Testis (tissue), 2 donors: Measurements from ENCODE around the gene TAS2R1.

Experiments used
- POLR2A ChIP-seq: fragments of 450-650 bp; IDR thresholded peaks from one replicate; pipeline ENCODE4 v1.6.1; 2017; ENCODE audit warnings: antibody characterized with exemption, mild to moderate bottlenecking, moderate library complexity
- TF ChIP-seq, protein P1 (sequence below), 3 experiments: fragments of 450-650 bp in 2 of 3; fragments of 200-600 bp in 1 of 3; sonication (generic) in 1 of 3; IDR thresholded peaks; one replicate each; pipeline ENCODE4 v1.5.1; 2016 to 2019; ENCODE audit warnings: antibody characterized with exemption in 3 of 3, mild to moderate bottlenecking in 2 of 3, moderate library complexity in 1 of 3

DNA sequence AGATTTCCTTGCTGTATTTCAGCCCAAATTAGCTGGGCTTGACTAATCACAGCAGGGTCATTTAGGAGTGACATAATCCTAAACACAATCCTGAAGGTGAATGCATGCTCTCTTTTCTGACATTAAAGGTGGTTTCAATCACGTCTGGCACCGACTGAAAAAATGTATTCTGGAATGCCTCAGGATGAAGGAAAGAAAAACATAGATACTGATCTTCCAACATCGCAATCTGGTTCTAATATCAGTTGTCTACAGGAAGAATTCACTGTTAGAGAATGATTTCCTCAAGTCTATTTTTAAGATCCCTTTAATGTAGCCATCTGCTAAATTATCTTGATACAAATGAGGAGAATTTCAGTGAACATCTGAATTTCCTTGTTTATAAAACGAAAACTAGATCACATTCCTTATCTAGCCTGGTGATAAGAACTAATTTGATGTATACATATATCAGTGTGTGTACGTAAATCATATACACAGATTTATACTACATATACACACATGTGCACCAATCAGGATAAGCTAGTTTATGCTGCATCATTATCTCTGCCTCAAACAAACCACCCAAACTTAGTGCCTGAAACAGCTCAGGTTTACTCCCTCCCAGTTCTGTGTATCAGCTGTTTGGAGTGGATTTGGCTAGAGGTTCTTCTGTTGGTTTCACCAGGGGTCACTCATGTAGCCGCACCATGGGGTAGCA is 31.3 kb upstream of the TAS2R1 start:
- TF ChIP-seq, protein P1, sequence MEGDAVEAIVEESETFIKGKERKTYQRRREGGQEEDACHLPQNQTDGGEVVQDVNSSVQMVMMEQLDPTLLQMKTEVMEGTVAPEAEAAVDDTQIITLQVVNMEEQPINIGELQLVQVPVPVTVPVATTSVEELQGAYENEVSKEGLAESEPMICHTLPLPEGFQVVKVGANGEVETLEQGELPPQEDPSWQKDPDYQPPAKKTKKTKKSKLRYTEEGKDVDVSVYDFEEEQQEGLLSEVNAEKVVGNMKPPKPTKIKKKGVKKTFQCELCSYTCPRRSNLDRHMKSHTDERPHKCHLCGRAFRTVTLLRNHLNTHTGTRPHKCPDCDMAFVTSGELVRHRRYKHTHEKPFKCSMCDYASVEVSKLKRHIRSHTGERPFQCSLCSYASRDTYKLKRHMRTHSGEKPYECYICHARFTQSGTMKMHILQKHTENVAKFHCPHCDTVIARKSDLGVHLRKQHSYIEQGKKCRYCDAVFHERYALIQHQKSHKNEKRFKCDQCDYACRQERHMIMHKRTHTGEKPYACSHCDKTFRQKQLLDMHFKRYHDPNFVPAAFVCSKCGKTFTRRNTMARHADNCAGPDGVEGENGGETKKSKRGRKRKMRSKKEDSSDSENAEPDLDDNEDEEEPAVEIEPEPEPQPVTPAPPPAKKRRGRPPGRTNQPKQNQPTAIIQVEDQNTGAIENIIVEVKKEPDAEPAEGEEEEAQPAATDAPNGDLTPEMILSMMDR (IDR thresholded peaks at IDR 0.05): no peak
- TF ChIP-seq POLR2A: no peak
